ENCODE measurements around the gene NT5DC2. TPM values are rescaled to one million over a fixed set of nuclear protein-coding genes. Genes with fewer than 3 reads are reported as not detected.

Gene NT5DC2
- total RNA-seq, 1 experiment from 2014 or later = 377 TPM

GRCh38 chr3:52572221-52572620 lies 38.6 kb upstream of the NT5DC2 start (continued):
- TF ChIP-seq MAX (CRISPR knock-in tag; IDR thresholded peaks at IDR 0.05) = no peak
- TF ChIP-seq FOXK1 (CRISPR knock-in tag; IDR thresholded peaks at IDR 0.05) = no peak
- TF ChIP-seq, protein P1, sequence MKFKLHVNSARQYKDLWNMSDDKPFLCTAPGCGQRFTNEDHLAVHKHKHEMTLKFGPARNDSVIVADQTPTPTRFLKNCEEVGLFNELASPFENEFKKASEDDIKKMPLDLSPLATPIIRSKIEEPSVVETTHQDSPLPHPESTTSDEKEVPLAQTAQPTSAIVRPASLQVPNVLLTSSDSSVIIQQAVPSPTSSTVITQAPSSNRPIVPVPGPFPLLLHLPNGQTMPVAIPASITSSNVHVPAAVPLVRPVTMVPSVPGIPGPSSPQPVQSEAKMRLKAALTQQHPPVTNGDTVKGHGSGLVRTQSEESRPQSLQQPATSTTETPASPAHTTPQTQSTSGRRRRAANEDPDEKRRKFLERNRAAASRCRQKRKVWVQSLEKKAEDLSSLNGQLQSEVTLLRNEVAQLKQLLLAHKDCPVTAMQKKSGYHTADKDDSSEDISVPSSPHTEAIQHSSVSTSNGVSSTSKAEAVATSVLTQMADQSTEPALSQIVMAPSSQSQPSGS (CRISPR knock-in tag; IDR thresholded peaks at IDR 0.05; ENCODE audit: borderline replicate concordance, low read depth) = no peak
- TF ChIP-seq ZNF423 (CRISPR knock-in tag; IDR thresholded peaks at IDR 0.05) = no peak
- TF ChIP-seq KAT7 (CRISPR knock-in tag; IDR thresholded peaks at IDR 0.05; ENCODE audit: borderline replicate concordance) = no peak
- TF ChIP-seq ZNF121 (CRISPR knock-in tag; IDR thresholded peaks at IDR 0.05) = no peak
- TF ChIP-seq, protein P2, sequence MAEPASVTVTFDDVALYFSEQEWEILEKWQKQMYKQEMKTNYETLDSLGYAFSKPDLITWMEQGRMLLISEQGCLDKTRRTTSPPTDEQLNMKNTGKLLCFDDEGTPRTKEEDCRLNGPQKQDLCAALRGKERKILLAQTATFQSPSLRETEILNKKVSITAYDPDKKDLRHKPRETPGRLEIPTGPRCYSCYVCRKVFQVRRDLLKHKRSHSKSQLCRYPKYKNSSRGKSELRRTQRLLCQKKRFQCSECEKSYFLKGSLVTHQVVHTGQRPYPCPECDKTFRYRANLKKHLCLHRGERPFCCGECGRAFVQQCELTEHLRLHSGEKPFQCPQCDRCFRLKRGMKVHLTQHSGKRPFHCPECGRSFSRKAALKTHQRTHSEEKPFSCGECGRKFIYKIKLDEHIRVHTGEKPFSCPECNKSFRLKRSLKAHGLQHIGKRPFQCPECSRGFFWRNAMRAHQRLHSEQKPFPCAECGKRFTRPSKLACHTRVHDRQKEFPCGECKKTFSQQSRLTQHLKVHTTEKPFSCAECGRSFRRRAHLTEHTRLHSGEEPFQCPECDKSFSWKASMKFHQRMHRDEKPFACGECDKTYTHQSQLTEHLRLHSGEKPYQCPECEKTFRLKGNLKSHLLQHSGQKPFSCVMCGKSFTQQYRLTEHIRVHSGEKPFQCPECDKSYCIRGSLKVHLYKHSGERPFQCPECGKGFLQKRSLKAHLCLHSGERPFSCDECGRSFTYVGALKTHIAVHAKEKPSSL (CRISPR knock-in tag; conservative IDR thresholded peaks at IDR 0.05) = no peak
- TF ChIP-seq ARID4B (CRISPR knock-in tag; IDR thresholded peaks at IDR 0.05; ENCODE audit: borderline replicate concordance) = no peak
- TF ChIP-seq NFATC4 (CRISPR knock-in tag; IDR thresholded peaks at IDR 0.05) = no peak

DNA sequence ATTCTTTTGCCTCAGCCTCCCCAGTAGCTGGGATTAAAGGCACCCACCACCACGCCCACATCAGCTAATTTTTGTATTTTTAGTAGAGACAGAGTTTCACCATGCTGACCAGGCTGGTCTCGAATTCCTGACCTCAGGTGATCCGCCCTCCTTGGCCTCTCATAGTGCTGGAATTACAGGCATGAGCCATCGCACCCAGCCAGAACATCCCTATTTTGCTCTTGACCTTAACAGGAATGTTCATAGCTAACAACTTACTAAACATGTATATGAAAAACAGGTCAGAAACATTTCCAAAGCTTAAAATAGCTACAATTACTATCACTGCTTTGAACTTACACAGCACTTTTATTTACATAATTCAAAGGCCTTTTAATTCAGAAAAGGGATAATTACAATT lies 36.4 kb upstream of the NT5DC2 start:
- Mint-ChIP-seq H3K4me1 (no peaks in the 10 kb centered on the region), H3K4me3 (no peak overlapping the region)
- no peak for TF ChIP-seq IRF1 (CRISPR knock-in tag; IDR thresholded peaks at IDR 0.05)
- TF ChIP-seq, protein P1 (CRISPR knock-in tag; IDR thresholded peaks at IDR 0.05; ENCODE audit: borderline replicate concordance, low read depth) = no peak
- TF ChIP-seq CREM (CRISPR knock-in tag; IDR thresholded peaks at IDR 0.05) = no peak
- TF ChIP-seq, protein P3, sequence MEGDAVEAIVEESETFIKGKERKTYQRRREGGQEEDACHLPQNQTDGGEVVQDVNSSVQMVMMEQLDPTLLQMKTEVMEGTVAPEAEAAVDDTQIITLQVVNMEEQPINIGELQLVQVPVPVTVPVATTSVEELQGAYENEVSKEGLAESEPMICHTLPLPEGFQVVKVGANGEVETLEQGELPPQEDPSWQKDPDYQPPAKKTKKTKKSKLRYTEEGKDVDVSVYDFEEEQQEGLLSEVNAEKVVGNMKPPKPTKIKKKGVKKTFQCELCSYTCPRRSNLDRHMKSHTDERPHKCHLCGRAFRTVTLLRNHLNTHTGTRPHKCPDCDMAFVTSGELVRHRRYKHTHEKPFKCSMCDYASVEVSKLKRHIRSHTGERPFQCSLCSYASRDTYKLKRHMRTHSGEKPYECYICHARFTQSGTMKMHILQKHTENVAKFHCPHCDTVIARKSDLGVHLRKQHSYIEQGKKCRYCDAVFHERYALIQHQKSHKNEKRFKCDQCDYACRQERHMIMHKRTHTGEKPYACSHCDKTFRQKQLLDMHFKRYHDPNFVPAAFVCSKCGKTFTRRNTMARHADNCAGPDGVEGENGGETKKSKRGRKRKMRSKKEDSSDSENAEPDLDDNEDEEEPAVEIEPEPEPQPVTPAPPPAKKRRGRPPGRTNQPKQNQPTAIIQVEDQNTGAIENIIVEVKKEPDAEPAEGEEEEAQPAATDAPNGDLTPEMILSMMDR (IDR thresholded peaks at IDR 0.05) = no peak
- no peak for TF ChIP-seq ZBTB21 (CRISPR knock-in tag; IDR thresholded peaks at IDR 0.05; ENCODE audit: borderline replicate concordance)
- no peak for TF ChIP-seq ATF1 (CRISPR knock-in tag; IDR thresholded peaks at IDR 0.05)
- no peak for TF ChIP-seq NFE2L1 (CRISPR knock-in tag; IDR thresholded peaks at IDR 0.05)
- TF ChIP-seq, protein P4, sequence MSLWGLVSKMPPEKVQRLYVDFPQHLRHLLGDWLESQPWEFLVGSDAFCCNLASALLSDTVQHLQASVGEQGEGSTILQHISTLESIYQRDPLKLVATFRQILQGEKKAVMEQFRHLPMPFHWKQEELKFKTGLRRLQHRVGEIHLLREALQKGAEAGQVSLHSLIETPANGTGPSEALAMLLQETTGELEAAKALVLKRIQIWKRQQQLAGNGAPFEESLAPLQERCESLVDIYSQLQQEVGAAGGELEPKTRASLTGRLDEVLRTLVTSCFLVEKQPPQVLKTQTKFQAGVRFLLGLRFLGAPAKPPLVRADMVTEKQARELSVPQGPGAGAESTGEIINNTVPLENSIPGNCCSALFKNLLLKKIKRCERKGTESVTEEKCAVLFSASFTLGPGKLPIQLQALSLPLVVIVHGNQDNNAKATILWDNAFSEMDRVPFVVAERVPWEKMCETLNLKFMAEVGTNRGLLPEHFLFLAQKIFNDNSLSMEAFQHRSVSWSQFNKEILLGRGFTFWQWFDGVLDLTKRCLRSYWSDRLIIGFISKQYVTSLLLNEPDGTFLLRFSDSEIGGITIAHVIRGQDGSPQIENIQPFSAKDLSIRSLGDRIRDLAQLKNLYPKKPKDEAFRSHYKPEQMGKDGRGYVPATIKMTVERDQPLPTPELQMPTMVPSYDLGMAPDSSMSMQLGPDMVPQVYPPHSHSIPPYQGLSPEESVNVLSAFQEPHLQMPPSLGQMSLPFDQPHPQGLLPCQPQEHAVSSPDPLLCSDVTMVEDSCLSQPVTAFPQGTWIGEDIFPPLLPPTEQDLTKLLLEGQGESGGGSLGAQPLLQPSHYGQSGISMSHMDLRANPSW (CRISPR knock-in tag; conservative IDR thresholded peaks at IDR 0.05; ENCODE audit: low read depth) = no peak

More for the DNA sequence above, 36.4 kb upstream of the NT5DC2 start:
- DNase-seq (ENCODE audit: low spot score) (no peak), ATAC-seq (no peak)
- H3K27ac Mint-ChIP-seq = no peak overlapping the region
- POLR2A ChIA-PET = no interaction called here
- no peaks in the 10 kb centered on the region for H3K27me3 Mint-ChIP-seq (ENCODE audit: low read depth)
- H3K36me3 Mint-ChIP-seq = peaks cover 3% of the 10 kb centered on the region
- CTCF ChIA-PET = interaction anchor here (0.8 kb wide), 1 partner anchor 250 kb away, joined by 3 read pairs; no protein-coding TSS in a partner anchor
- no peaks in the 10 kb centered on the region for H3K9me3 Mint-ChIP-seq

Measured in WTC11 (cell line).